HEK293 (cell line): ENCODE results near the gene TOM1.

ENCODE experiments used
- CTCF ChIA-PET: fragments of 350-600 bp; formaldehyde crosslinking; extraction: SDS; loops from one replicate; lab custom pipeline; 2021; ENCODE audit warnings: antibody characterized with exemption; lab: Yijun Ruan, JAX
- POLR2A ChIA-PET: fragments of 300-600 bp; formaldehyde crosslinking; extraction: SDS; loops from one replicate; lab custom pipeline; 2020; ENCODE audit warnings: antibody characterized with exemption, inconsistent platforms; lab: Yijun Ruan, JAX
- H3K27ac ChIP-seq: fragments of 200-500 bp; sonication (Bioruptor generic); 2 replicates; pipeline ENCODE4 v1.5.1; 2014; ENCODE audit warnings: low read depth, low read length, control low read depth, inconsistent platforms; ENCODE audit errors: extremely low read depth
- H3K36me3 ChIP-seq, 2 experiments: fragments of 200-500 bp in 1 of 2; sonication (Bioruptor generic) in 1 of 2; 1 replicate in 1 of 2; 2 replicates in 1 of 2; pipeline ENCODE4 v1.5.1; 2014 to 2017; ENCODE audit warnings: inconsistent platforms in 2 of 2, low read length in 2 of 2; ENCODE audit not compliant: control insufficient read depth in 2 of 2, insufficient read depth in 1 of 2
- H3K4me1 ChIP-seq: fragments of 200-500 bp; sonication (Bioruptor generic); 2 replicates; pipeline ENCODE4 v1.5.1; 2014; ENCODE audit warnings: mild to moderate bottlenecking, low read length, inconsistent platforms; ENCODE audit not compliant: control insufficient read depth, insufficient read depth
- H3K4me3 ChIP-seq: 2 replicates; pipeline ENCODE4 v1.5.1; 2011; ENCODE audit warnings: low read depth, mild to moderate bottlenecking, control low read depth, low read length, moderate library complexity
- H3K9me3 ChIP-seq: fragments of 200-500 bp; sonication (Bioruptor generic); 2 replicates; pipeline ENCODE4 v1.5.1; 2014; ENCODE audit warnings: low read depth, low read length, inconsistent platforms; ENCODE audit not compliant: control insufficient read depth, insufficient read depth
- HIC1 ChIP-seq: fragments of 450-650 bp; formaldehyde crosslinking; IDR thresholded peaks from 2 replicates; pipeline ENCODE4 v1.5.1; 2016; ENCODE audit warnings: missing biosample characterization, missing genetic modification characterization
- MYNN ChIP-seq: fragments of 450-650 bp; formaldehyde crosslinking; IDR thresholded peaks from 2 replicates; pipeline ENCODE4 v1.5.1; 2016; ENCODE audit warnings: missing biosample characterization, missing genetic modification characterization, borderline replicate concordance
- OSR2 ChIP-seq: fragments of 450-650 bp; formaldehyde crosslinking; IDR thresholded peaks from 2 replicates; pipeline ENCODE4 v1.5.1; 2016; ENCODE audit warnings: missing biosample characterization, missing genetic modification characterization
- SCRT1 ChIP-seq: fragments of 450-650 bp; formaldehyde crosslinking; IDR thresholded peaks from 2 replicates; pipeline ENCODE4 v1.5.1; 2016; ENCODE audit warnings: missing biosample characterization, missing genetic modification characterization, borderline replicate concordance
- WT1 ChIP-seq: fragments of 450-650 bp; formaldehyde crosslinking; IDR thresholded peaks from 2 replicates; pipeline ENCODE4 v1.5.1; 2016; ENCODE audit warnings: missing biosample characterization, missing genetic modification characterization
- ZBTB1 ChIP-seq: fragments of 450-650 bp; formaldehyde crosslinking; IDR thresholded peaks from 2 replicates; pipeline ENCODE4 v1.5.1; 2016; ENCODE audit warnings: missing biosample characterization, missing genetic modification characterization
- ZFP37 ChIP-seq: fragments of 450-650 bp; formaldehyde crosslinking; IDR thresholded peaks from 2 replicates; pipeline ENCODE4 v1.5.1; 2016; ENCODE audit warnings: missing biosample characterization, missing genetic modification characterization
- ZNF146 ChIP-seq: fragments of 450-650 bp; formaldehyde crosslinking; IDR thresholded peaks from 2 replicates; pipeline ENCODE4 v1.5.1; 2016; ENCODE audit warnings: missing biosample characterization, missing genetic modification characterization
- ZNF223 ChIP-seq: fragments of 450-650 bp; formaldehyde crosslinking; IDR thresholded peaks from 2 replicates; pipeline ENCODE4 v1.5.1; 2016; ENCODE audit warnings: missing biosample characterization, missing genetic modification characterization
- ZNF280D ChIP-seq: fragments of 450-650 bp; formaldehyde crosslinking; IDR thresholded peaks from 2 replicates; pipeline ENCODE4 v1.5.1; 2016; ENCODE audit warnings: missing biosample characterization, missing genetic modification characterization
- ZNF311 ChIP-seq: fragments of 450-650 bp; formaldehyde crosslinking; IDR thresholded peaks from 2 replicates; pipeline ENCODE4 v1.5.1; 2017; ENCODE audit warnings: missing biosample characterization, missing genetic modification characterization, borderline replicate concordance
- ZNF449 ChIP-seq: fragments of 450-650 bp; formaldehyde crosslinking; IDR thresholded peaks from 2 replicates; pipeline ENCODE4 v1.5.1; 2017; ENCODE audit warnings: missing biosample characterization, mild to moderate bottlenecking, missing genetic modification characterization, moderate library complexity
- ZNF521 ChIP-seq: fragments of 450-650 bp; formaldehyde crosslinking; IDR thresholded peaks from 2 replicates; pipeline ENCODE4 v1.5.1; 2017; ENCODE audit warnings: missing biosample characterization, mild to moderate bottlenecking, missing genetic modification characterization
- ZNF530 ChIP-seq: fragments of 450-650 bp; formaldehyde crosslinking; IDR thresholded peaks from 2 replicates; pipeline ENCODE4 v1.5.1; 2016; ENCODE audit warnings: low read depth, missing biosample characterization, missing genetic modification characterization
- ZNF561 ChIP-seq: fragments of 450-650 bp; IDR thresholded peaks from 2 replicates; pipeline ENCODE4 v1.5.1; 2018; ENCODE audit warnings: missing biosample characterization, missing genetic modification characterization, borderline replicate concordance
- ZNF626 ChIP-seq: fragments of 450-650 bp; sonication (Bioruptor Pico); formaldehyde crosslinking; IDR thresholded peaks from 2 replicates; pipeline ENCODE4 v1.5.1; 2018; ENCODE audit warnings: missing biosample characterization, missing genetic modification characterization, inconsistent platforms
- ZNF658 ChIP-seq: fragments of 450-650 bp; formaldehyde crosslinking; IDR thresholded peaks from 2 replicates; pipeline ENCODE4; 2016; ENCODE audit warnings: missing biosample characterization, missing genetic modification characterization

The TOM1 gene

GRCh38 chr22:35301372-35301874, 1.7 kb downstream of the TOM1 start:
- Histone ChIP-seq H3K36me3 (peaks cover 6 to 11% of the 10 kb centered on the region in 2 experiments; a peak in 2 of 3 replicates), H3K4me3 (no peak overlapping the region), H3K9me3 (no peaks in the 10 kb centered on the region), H3K27ac (no peak overlapping the region), H3K4me1 (no peaks in the 10 kb centered on the region)
- CTCF ChIA-PET, result interaction anchor here (0.6 to 0.7 kb wide), 2 partner anchors 9 to 31 kb away, joined by 3 to 4 read pairs; no protein-coding TSS in a partner anchor
- TF ChIP-seq WT1 (tag by site-specific recombination), result no peak
- POLR2A ChIA-PET, result no interaction called here

GRCh38 chr22:35303029-35303624, 3.4 kb downstream of the TOM1 start:
- TF ChIP-seq ZNF530 (tag by site-specific recombination) (no peak), ZBTB1 (tag by site-specific recombination) (no peak), ZNF561 (tag by site-specific recombination) (no peak), ZNF146 (no peak), OSR2 (tag by site-specific recombination) (no peak), ZNF311 (tag by site-specific recombination) (no peak), ZNF658 (tag by site-specific recombination) (no peak), ZNF223 (tag by site-specific recombination) (no peak), SCRT1 (tag by site-specific recombination) (no peak), HIC1 (tag by site-specific recombination) (no peak), MYNN (tag by site-specific recombination) (no peak), ZFP37 (tag by site-specific recombination) (no peak), ZNF449 (tag by site-specific recombination) (no peak), ZNF280D (no peak), ZNF626 (tag by site-specific recombination) (no peak), ZNF521 (tag by site-specific recombination) (no peak)
- peaks cover 0 to 1% of the 10 kb centered on the region in 2 experiments; a peak in 1 of 3 replicates for H3K36me3 ChIP-seq
- no peaks in the 10 kb centered on the region for H3K9me3 ChIP-seq
- POLR2A ChIA-PET, result no interaction called here
- no peaks in the 10 kb centered on the region for H3K4me1 ChIP-seq
- CTCF ChIA-PET, result interaction anchor here (0.5 to 0.7 kb wide), 2 partner anchors 14 to 1001 kb away, joined by 3 read pairs; no protein-coding TSS in a partner anchor
- no peak overlapping the region for H3K4me3 ChIP-seq
- H3K27ac ChIP-seq, result no peak overlapping the region
